Esophagus squamous epithelium (tissue), 4 donors: ENCODE measurements around the gene KCNMA1.

Source experiments
- CTCF ChIP-seq, 6 experiments: fragments of 450-650 bp in 4 of 6; fragments of 200-600 bp in 2 of 6; sonication (generic) in 2 of 6; IDR thresholded peaks; one replicate each; pipeline ENCODE4 v1.5.1; 2016 to 2019; ENCODE audit warnings: antibody characterized with exemption in 6 of 6, mild to moderate bottlenecking in 4 of 6, moderate library complexity in 4 of 6
- POLR2A ChIP-seq, 4 donors: fragments of 450-650 bp; IDR thresholded peaks; one replicate each; pipeline ENCODE4 v1.6.1; 2017; ENCODE audit warnings: antibody characterized with exemption in 4 of 4, mild to moderate bottlenecking in 4 of 4, moderate library complexity in 3 of 4

- TF ChIP-seq CTCF (IDR thresholded peaks at IDR 0.05) = no peak
- no peak for TF ChIP-seq POLR2A (IDR thresholded peaks at IDR 0.05)
These were observed 518.9 kb downstream of the KCNMA1 start for GRCh38 chr10:77118603-77119282.
